GM12801 (cell line): ENCODE measurements around the gene IRX4.

Source experiments
- CTCF ChIP-seq: IDR thresholded peaks from one replicate; pipeline ENCODE4 v1.5.1; 2011; ENCODE audit warnings: control low read depth; ENCODE audit not compliant: insufficient read length; ENCODE audit errors: extremely low read depth

IRX4 gene

GRCh38 chr5:1926071-1926440 is 43.3 kb upstream of the IRX4 start:
- no peak for TF ChIP-seq CTCF

- no peak for TF ChIP-seq CTCF
These were observed 42.7 kb upstream of the IRX4 start for GRCh38 chr5:1925111-1926070.

GRCh38 chr5:1923766-1924165 is 41.0 kb upstream of the IRX4 start:
- no peak for TF ChIP-seq CTCF

GRCh38 chr5:1923341-1923740 is 40.6 kb upstream of the IRX4 start:
- no peak for TF ChIP-seq CTCF

- TF ChIP-seq CTCF: no peak
These were observed 39.0 kb upstream of the IRX4 start for GRCh38 chr5:1921711-1922110.

- TF ChIP-seq CTCF: no peak
These were observed 37.0 kb upstream of the IRX4 start for GRCh38 chr5:1919750-1920149.

GRCh38 chr5:1919209-1919566 is 36.5 kb upstream of the IRX4 start:
- TF ChIP-seq CTCF: no peak
